Chondrocyte (in vitro differentiated cells): ENCODE measurements around the gene NAPSA. TPM values are rescaled to one million over a fixed set of nuclear protein-coding genes. Genes with fewer than 3 reads are reported as not detected.

ENCODE experiments used
- DNase-seq: peaks from one replicate; pipeline ENCODE4 v3.0.0; 2021; ENCODE audit warnings: mixed read lengths, low spot score
- H3K27ac Mint-ChIP-seq: one replicate; pipeline ENCODE4 v1.8.0; 2021; ENCODE audit warnings: mild to moderate bottlenecking, moderate library complexity, mixed read lengths; ENCODE audit not compliant: unreplicated experiment
- H3K27me3 Mint-ChIP-seq: 2 replicates; pipeline ENCODE4 v1.8.0; 2021; ENCODE audit warnings: low read depth, mixed read lengths
- H3K36me3 Mint-ChIP-seq: 2 replicates; pipeline ENCODE4 v1.8.0; 2021; ENCODE audit warnings: low read depth, mixed read lengths
- H3K4me1 Mint-ChIP-seq: 2 replicates; pipeline ENCODE4 v1.8.0; 2021; ENCODE audit warnings: low read depth, mild to moderate bottlenecking, mixed read lengths
- H3K4me3 Mint-ChIP-seq: one replicate; pipeline ENCODE4 v1.8.0; 2021; ENCODE audit warnings: mild to moderate bottlenecking, moderate library complexity, mixed read lengths; ENCODE audit not compliant: unreplicated experiment
- H3K9me3 Mint-ChIP-seq: 2 replicates; pipeline ENCODE4 v1.8.0; 2021; ENCODE audit warnings: low read depth, mixed read lengths
- total RNA-seq: library from RNA; stranded (reverse); gene quantifications from 3 replicates; pipeline ENCODE4 v1.2.1, GENCODE V29; 2021
- TF ChIP-seq, protein P1 (sequence below): fragments of 200-600 bp; sonication (generic); IDR thresholded peaks from 2 replicates; pipeline ENCODE4 v1.5.0; 2021; ENCODE audit warnings: antibody characterized with exemption, mild to moderate bottlenecking, moderate library complexity

The NAPSA gene
- total RNA-seq, 1 donor from 2014 or later, result 0.55 TPM

- H3K9me3 Mint-ChIP-seq, result no peaks in the 10 kb centered on the region
- no peaks in the 10 kb centered on the region for H3K36me3 Mint-ChIP-seq
Measured at GRCh38 chr19:50361290-50362029, 4.0 kb downstream of the NAPSA start.

GRCh38 chr19:50359328-50359818, 6.1 kb downstream of the NAPSA start:
- DNase-seq, result peak; percentile 58
- H3K27ac Mint-ChIP-seq, result no peak overlapping the region
- H3K9me3 Mint-ChIP-seq, result no peaks in the 10 kb centered on the region
- TF ChIP-seq, protein P1, sequence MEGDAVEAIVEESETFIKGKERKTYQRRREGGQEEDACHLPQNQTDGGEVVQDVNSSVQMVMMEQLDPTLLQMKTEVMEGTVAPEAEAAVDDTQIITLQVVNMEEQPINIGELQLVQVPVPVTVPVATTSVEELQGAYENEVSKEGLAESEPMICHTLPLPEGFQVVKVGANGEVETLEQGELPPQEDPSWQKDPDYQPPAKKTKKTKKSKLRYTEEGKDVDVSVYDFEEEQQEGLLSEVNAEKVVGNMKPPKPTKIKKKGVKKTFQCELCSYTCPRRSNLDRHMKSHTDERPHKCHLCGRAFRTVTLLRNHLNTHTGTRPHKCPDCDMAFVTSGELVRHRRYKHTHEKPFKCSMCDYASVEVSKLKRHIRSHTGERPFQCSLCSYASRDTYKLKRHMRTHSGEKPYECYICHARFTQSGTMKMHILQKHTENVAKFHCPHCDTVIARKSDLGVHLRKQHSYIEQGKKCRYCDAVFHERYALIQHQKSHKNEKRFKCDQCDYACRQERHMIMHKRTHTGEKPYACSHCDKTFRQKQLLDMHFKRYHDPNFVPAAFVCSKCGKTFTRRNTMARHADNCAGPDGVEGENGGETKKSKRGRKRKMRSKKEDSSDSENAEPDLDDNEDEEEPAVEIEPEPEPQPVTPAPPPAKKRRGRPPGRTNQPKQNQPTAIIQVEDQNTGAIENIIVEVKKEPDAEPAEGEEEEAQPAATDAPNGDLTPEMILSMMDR, result no peak
- peaks cover 6% of the 10 kb centered on the region for H3K4me1 Mint-ChIP-seq
- H3K27me3 Mint-ChIP-seq, result peaks cover 11% of the 10 kb centered on the region
- no peak overlapping the region for H3K4me3 Mint-ChIP-seq
- H3K36me3 Mint-ChIP-seq, result no peaks in the 10 kb centered on the region

More at GRCh38 chr19:50361290-50362029, 4.0 kb downstream of the NAPSA start:
- TF ChIP-seq, protein P1, result no peak
- Mint-ChIP-seq H3K4me1 (peaks cover 6% of the 10 kb centered on the region), H3K27me3 (peaks cover 9% of the 10 kb centered on the region), H3K27ac (no peak overlapping the region), H3K4me3 (no peak overlapping the region)
- DNase-seq, result peak; percentile 21

GRCh38 chr19:50358483-50359327, 6.7 kb downstream of the NAPSA start:
- peaks cover 6% of the 10 kb centered on the region for H3K4me1 Mint-ChIP-seq
- H3K9me3 Mint-ChIP-seq, result no peaks in the 10 kb centered on the region
- peak; percentile 87 for DNase-seq
- TF ChIP-seq, protein P1, result no peak
- no peaks in the 10 kb centered on the region for H3K36me3 Mint-ChIP-seq
- no peak overlapping the region for H3K4me3 Mint-ChIP-seq
- peaks cover 11% of the 10 kb centered on the region for H3K27me3 Mint-ChIP-seq
- no peak overlapping the region for H3K27ac Mint-ChIP-seq

DNA sequence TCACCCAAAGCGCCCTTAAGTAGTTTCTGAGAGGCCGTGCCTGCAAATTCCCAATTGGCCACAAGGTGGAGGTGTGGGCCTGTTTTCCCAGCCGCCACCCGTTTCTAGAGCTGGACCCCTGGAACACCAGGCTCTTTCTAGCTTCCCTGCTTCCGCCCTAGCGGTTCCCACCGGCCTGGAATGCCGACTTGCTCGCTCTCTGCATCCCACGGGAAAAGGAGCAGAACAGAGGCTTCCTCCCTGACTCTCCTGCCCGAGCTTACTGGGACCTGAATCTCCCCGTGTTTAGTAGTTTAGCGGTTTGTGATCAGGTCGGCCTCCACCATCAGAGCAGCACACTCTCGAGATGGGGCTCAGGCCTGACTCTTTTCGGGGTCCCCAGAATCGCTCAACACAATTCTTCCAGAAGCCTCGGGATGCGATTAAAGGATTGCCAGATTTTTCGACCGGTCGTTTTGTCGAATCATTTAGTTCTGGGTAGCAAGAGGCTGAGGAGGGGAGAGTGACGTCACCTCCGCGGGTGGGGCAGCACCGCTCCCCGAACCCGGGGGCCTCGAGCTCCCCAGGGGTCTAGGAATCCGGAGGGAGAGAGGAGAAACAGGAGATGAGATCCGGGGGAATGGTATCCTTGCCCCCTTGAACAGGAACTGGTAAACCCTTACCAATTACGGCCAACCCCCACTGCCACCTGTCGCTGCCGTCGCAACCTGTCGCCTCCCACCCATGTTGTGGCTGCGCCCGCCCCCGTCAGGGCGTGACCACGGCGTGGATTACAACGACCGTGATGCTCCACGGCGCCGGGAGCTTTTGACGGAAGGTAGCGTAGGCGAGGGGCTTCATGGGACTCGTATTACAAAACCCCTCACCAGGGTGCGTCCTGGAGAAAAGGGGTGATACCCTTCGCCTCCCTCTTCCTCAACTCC, 8.0 kb downstream of the NAPSA start:
- Mint-ChIP-seq H3K9me3 (no peaks in the 10 kb centered on the region), H3K27me3 (peaks cover 6% of the 10 kb centered on the region), H3K4me1 (peaks cover 6% of the 10 kb centered on the region), H3K4me3 (peak overlapping the region; percentile 44), H3K27ac (no peak overlapping the region), H3K36me3 (no peaks in the 10 kb centered on the region)
- peak; percentile 72 for DNase-seq
- TF ChIP-seq, protein P1, result peak; percentile 90
